DMS114 treated with DMSO at 0.1 percent for 48 hours (cell line): Measurements from ENCODE around the gene CCSER1.
"Not testable (repeated sequence)": the region's sequence is repeated elsewhere in the genome, so short reads cannot be mapped to it uniquely, and the experiment has no call there.

Experiments
- DNase-seq: peaks from one replicate; lab custom pipeline; 2025; ENCODE audit not compliant: unreplicated experiment; lab: John Stamatoyannopoulos, UW

Gene CCSER1

GRCh38 chr4:91322961-91323360 is 1195.8 kb downstream of the CCSER1 start:
- DNase-seq, result no peak

- DNase-seq, result no peak
These were observed 1198.3 kb downstream of the CCSER1 start for GRCh38 chr4:91325495-91325894.

- not testable (repeated sequence) for DNase-seq
These were observed 1199.0 kb downstream of the CCSER1 start for GRCh38 chr4:91326167-91326566.

DNA sequence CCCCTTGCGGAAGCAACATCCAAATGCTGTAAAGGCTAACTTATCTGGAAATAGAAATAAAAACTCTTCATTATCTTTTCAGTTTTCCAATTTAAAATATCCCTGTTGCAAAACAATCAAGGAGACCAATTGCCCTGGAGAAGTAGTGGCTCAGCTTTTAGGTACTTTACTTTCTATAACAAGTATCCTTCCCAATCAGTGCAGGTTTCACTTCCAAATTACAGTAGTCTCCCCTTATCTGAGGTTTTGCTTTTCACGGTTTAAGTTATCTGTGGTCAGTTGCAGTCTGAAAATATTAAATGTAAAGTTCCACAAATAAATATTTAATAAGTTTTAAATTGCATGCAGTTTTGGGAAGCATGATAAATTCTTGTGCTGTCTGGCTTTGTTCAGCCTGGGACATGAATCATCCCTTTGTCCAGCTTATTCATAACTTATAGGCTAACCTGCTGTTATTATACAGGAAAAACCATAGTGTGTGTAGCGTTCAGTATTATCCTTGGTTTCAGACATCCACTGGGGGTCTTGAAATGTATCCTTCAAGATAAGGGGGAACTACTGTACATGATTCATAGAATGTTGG is 1203.5 kb downstream of the CCSER1 start:
- no peak for DNase-seq

GRCh38 chr4:91340822-91341221 is 1213.6 kb downstream of the CCSER1 start:
- DNase-seq, result no peak

DNA sequence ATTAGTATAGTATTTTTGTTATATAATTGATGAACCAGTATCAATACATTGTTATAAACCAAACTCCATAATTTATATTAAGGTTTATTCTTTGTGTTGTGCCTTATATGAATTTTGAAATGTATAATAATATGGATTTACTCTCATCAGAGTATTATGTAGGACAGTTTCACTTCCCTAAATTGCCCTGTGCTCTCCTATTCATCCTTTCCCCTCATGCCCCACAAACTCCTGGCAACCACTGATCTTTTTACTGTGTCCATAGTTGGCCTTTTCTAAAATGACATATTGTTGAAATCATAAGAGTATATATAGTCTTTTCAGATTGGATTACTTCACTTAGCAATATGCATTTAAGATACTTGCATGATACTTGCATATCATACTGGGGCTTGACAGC is 1218.4 kb downstream of the CCSER1 start:
- no peak for DNase-seq

- not testable (repeated sequence) for DNase-seq
These were observed 1229.3 kb downstream of the CCSER1 start for GRCh38 chr4:91356496-91356895.

- not testable (repeated sequence) for DNase-seq
These were observed 1230.8 kb downstream of the CCSER1 start for GRCh38 chr4:91358016-91358415.

DNA sequence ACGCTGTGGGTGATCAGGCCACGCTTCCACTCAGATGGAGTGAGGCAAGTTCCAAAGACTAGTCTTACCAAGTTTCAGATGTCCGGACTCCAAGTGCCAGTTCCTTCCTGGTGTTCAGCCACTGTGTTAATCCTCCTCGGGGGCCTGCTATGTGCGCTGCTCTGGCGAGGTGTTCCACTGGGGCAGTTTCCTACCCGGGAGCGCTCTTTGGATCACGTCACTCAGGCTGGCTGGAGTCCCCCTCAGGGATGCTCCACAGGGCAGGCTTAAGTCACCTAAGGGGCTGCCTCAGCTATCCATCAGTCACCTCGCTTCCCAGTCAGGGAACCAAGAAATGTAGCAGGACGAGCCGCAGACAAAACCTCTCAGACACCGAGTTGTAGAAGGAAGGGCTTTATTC is 1231.4 kb downstream of the CCSER1 start:
- DNase-seq, result not testable (repeated sequence)

- no peak for DNase-seq
These were observed 1232.1 kb downstream of the CCSER1 start for GRCh38 chr4:91359041-91360031.

- no peak for DNase-seq
These were observed 1234.9 kb downstream of the CCSER1 start for GRCh38 chr4:91362125-91362524.

DNA sequence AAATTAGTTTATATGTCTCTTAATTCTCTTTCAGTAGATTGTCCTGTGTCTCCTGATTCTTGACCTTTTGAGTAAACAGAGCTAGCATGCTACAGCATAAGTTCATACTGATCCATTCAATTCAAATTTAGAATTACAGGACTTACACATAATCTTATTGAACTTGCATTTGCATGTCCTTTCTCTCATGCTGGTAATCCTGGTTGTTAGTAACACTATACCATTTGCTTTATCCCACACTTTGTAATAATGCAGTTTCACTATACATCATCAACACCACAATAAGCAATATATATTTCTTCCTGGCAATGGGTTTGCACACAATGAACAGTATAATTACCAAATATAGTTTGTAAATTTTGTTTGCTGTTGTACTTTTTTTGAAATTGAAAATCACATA is 1239.4 kb downstream of the CCSER1 start:
- no peak for DNase-seq

- no peak for DNase-seq
These were observed 1241.9 kb downstream of the CCSER1 start for GRCh38 chr4:91369116-91369515.

GRCh38 chr4:91373546-91373945 is 1246.4 kb downstream of the CCSER1 start:
- no peak for DNase-seq

DNA sequence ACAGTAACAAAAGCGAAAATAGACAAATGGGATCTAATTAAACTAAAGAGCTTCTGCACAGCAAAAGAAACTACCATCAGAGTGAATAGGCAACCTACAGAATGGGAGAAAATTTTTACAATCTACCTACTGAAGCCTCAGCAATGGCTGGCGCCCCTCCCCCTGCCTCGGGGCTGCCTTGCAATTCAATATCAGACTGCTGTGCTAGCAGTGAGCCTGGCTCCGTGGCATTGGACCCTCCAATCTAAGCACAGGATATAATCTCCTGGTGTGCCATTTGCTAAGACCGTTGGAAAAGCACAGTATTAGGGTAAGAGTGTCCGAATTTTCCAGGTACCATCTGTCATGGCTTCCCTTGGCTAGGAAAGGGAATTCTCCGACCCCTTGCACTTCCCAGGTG is 1278.2 kb downstream of the CCSER1 start:
- not testable (repeated sequence) for DNase-seq

DNA sequence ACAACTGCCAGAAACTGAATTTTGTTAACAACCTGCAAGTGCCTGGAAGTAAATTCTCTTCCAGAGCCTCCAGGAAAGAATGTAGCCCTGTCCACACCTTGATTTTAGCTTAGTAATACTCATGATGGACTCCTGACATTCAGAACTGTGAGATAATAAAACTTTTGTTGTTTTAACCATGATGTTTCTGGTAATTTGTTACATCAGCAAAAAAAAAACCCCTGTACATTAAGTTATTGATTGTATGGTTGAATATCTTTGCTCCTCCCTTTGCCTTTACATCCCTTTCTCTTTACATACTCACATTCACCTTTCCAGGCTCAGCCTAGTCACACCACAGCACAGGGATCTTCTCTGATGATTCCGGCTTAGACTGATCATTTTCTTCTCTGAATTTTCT is 1294.8 kb downstream of the CCSER1 start:
- DNase-seq, result no peak

DNA sequence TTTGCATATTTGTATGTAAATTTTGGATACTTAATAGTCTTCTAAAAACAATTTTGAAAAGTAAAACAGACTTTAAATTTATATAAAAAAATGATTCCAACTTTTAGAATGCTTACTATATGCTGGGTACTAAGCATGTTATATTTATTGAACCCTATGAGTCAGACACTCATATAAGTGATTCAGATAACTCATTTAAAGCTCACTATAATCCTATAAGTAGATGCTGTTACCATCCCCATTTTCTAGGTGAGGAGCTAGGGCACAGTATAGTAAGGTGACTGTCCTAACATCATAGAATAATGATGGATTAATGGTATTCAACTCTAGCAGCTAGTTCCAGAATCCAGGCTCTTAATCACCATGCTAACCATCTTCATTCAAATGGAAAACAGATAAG is 1299.5 kb downstream of the CCSER1 start:
- DNase-seq, result no peak

DNA sequence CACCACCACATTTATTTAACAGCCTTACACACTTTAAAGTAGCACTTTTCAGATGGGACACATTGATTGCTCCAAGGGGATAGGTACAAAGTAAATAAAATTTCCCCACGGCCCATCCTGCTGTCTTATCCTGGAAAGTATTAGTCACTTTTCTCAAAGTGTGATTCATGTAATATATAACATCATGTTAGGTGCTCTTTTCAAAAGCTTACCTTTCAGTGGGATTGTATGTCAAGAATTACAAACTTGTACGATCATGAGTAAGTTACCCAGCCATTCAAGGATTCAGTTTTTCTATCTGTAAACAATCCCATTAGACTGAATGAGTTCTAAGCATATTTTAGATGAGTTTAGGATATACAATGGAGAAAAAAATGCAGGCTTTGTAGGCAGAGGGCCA is 1300.0 kb downstream of the CCSER1 start:
- no peak for DNase-seq

DNA sequence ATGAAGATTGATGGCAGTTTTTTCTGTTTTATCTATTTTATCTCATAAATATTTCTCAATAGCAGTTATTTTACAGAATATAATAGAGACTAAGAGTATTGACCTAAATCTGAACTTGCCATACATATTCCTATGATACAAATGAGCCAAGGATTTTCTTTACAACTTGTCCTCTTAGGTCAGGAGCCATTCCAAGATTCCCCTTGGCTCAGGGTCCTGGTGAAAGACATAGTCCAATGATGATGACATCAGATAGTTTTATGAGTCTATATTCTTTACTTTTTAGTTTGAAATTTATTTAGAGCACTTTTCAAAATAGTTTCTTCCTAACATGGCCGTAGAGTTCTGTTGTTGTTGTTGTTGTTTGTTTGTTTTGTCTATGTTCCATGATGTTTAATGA is 1307.4 kb downstream of the CCSER1 start:
- no peak for DNase-seq

GRCh38 chr4:91436556-91436955 is 1309.4 kb downstream of the CCSER1 start:
- no peak for DNase-seq

GRCh38 chr4:91447168-91447567 is 1320.0 kb downstream of the CCSER1 start:
- DNase-seq, result no peak

GRCh38 chr4:91448668-91449330 is 1321.6 kb downstream of the CCSER1 start:
- DNase-seq, result no peak
